ENCODE data around the gene SHC4. TPM values are rescaled to one million over a fixed set of nuclear protein-coding genes. Genes with fewer than 3 reads are reported as not detected.

Gene SHC4
- total and polyA plus RNA-seq, 9 of the 15 experiments (the other 6 are each of a cell fraction or from before 2014, with no cell fraction given) = 0.43 to 1.2 (median 0.67) TPM

DNA sequence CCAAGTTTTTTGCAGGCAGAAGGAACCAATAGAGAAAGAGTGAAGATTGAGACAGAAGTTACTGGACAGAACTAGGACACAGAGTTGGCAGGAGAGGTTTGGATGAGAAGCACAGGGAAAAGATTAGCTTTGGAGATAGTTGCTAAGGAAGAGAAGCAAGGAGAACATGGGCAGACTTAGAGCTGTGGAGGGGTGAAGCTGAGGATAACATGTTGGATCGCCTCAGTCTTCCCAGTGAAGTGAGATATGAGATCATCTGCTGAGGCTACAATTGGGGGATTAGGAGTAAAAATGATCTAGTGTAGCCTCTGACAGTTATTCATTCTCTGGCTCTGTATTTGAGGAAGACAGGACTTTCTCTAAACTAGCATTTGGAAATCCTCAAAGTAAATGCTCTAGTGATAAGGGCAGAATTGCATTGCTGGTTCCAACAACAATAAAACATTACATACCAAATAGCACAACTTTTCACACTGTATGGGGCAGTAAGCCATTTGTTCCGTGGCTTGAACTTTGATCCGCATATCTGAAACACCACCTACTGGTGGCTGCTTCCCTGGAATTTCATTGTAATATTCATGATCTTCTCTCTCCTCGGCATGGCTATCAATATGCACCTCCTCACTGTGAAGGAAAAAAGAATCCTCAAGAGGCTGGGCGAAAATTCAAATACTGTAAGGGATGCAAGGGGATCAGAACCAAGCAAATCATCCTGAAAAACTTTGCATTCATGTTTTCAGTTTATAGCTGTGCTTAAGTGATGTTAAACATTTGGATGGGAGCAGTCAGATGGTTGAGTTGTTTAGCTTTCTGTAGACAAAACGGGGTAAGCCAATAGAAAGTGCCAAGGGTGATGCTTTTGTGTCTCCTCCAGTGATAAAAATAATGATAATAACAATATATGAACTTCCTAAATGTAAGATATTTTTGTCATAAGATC lies 107.9 kb downstream of the SHC4 start (continued):
- TF ChIP-seq RFX5 (IDR thresholded peaks at IDR 0.05; ENCODE audit: low read depth, low read length) = peak; percentile 58; the same call in 1 of the 2 replicates
- TF ChIP-seq TRIM24 (IDR thresholded peaks at IDR 0.05) = no peak
- peak; percentile 79 for TF ChIP-seq RFX1 (IDR thresholded peaks at IDR 0.05)
- TF ChIP-seq, protein P1, sequence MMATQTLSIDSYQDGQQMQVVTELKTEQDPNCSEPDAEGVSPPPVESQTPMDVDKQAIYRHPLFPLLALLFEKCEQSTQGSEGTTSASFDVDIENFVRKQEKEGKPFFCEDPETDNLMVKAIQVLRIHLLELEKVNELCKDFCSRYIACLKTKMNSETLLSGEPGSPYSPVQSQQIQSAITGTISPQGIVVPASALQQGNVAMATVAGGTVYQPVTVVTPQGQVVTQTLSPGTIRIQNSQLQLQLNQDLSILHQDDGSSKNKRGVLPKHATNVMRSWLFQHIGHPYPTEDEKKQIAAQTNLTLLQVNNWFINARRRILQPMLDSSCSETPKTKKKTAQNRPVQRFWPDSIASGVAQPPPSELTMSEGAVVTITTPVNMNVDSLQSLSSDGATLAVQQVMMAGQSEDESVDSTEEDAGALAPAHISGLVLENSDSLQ (IDR thresholded peaks at IDR 0.05) = 0 out of 2 replicates have a peak, but pooled peaks have one; percentile 6
- TF ChIP-seq NR2C1 (IDR thresholded peaks at IDR 0.05) = peak; percentile 57
- TF ChIP-seq NR2C1 (tag; IDR thresholded peaks at IDR 0.05) = peak; percentile 26; the same call in 1 of the 2 replicates
- TF ChIP-seq FOXJ2 (tag; IDR thresholded peaks at IDR 0.05) = 0 out of 2 replicates have a peak, but pooled peaks have one; percentile 70
- TF ChIP-seq SMC3 (conservative IDR thresholded peaks at IDR 0.05; ENCODE audit: insufficient read depth, low read depth, low read length) = peak; percentile 31; the same call in 1 of the 2 replicates
- peak; percentile 51; the same call in 1 of the 2 replicates for TF ChIP-seq ZNF24 (IDR thresholded peaks at IDR 0.05)
- no peak for TF ChIP-seq NR2C2 (CRISPR knock-in tag; IDR thresholded peaks at IDR 0.05)
- TF ChIP-seq NR2C2 (tag; IDR thresholded peaks at IDR 0.05) = peak; percentile 81
- TF ChIP-seq ARID3A (IDR thresholded peaks at IDR 0.05; ENCODE audit: borderline replicate concordance, low read depth, low read length) = 0 out of 2 replicates have a peak, but pooled peaks have one; percentile 44
- TF ChIP-seq, protein P2, sequence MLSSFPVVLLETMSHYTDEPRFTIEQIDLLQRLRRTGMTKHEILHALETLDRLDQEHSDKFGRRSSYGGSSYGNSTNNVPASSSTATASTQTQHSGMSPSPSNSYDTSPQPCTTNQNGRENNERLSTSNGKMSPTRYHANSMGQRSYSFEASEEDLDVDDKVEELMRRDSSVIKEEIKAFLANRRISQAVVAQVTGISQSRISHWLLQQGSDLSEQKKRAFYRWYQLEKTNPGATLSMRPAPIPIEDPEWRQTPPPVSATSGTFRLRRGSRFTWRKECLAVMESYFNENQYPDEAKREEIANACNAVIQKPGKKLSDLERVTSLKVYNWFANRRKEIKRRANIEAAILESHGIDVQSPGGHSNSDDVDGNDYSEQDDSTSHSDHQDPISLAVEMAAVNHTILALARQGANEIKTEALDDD (IDR thresholded peaks at IDR 0.05) = 0 out of 2 replicates have a peak, but pooled peaks have one; percentile 10
- TF ChIP-seq RAD21 (CRISPR knock-in tag; conservative IDR thresholded peaks at IDR 0.05 in 1 of 2, IDR thresholded peaks at IDR 0.05 in 1 of 2) = peak; percentile 58 to 80

All from K562 (cell line).